Neutrophil (primary cell): ENCODE measurements around the gene IFI30.
"Not testable (repeated sequence)": the region's sequence is repeated elsewhere in the genome, so short reads cannot be mapped to it uniquely, and the experiment has no call there.

Source experiments
- H3K27ac ChIP-seq: fragments of 200-600 bp; sonication (generic); 2 replicates; pipeline ENCODE4 v1.5.1; 2016; ENCODE audit warnings: mild to moderate bottlenecking, moderate library complexity
- H3K27me3 ChIP-seq: fragments of 200-600 bp; sonication (generic); 2 replicates; pipeline ENCODE4 v1.6.0; 2016; ENCODE audit warnings: mild to moderate bottlenecking
- H3K36me3 ChIP-seq: fragments of 200-600 bp; sonication (generic); 2 replicates; pipeline ENCODE4 v1.5.1; 2017
- H3K4me1 ChIP-seq, 2 experiments: fragments of 200-600 bp in 1 of 2; sonication (generic) in 1 of 2; 1 replicate in 1 of 2; 2 replicates in 1 of 2; pipeline versions ENCODE4 v1.5.1 to v1.6.1; 2013 to 2016; ENCODE audit warnings: low read depth in 1 of 2, low read length in 1 of 2, mild to moderate bottlenecking in 1 of 2, moderate library complexity in 1 of 2; ENCODE audit not compliant: control insufficient read depth in 1 of 2, insufficient read depth in 1 of 2
- H3K4me3 ChIP-seq, 2 experiments: fragments of 200-600 bp in 1 of 2; sonication (generic) in 1 of 2; 1 replicate in 1 of 2; 2 replicates in 1 of 2; pipeline ENCODE4 v1.5.1; 2013 to 2016; ENCODE audit warnings: low read depth in 1 of 2, low read length in 1 of 2, mild to moderate bottlenecking in 1 of 2, moderate library complexity in 1 of 2
- H3K9me3 ChIP-seq: fragments of 200-600 bp; sonication (generic); 2 replicates; pipeline ENCODE4 v1.5.1; 2016
- CTCF ChIP-seq: fragments of 200-600 bp; sonication (generic); IDR thresholded peaks from 2 replicates; pipeline ENCODE4 v1.5.1; 2016; ENCODE audit warnings: antibody characterized with exemption

IFI30 gene

GRCh38 chr19:18204394-18205199 is 31.0 kb downstream of the IFI30 start:
- Histone ChIP-seq H3K27ac (peak overlapping the region; percentile 67), H3K4me1 (peaks cover 24 to 26% of the 10 kb centered on the region in 2 experiments), H3K9me3 (no peaks in the 10 kb centered on the region), H3K27me3 (peaks cover 70% of the 10 kb centered on the region), H3K4me3 (peak overlapping the region; percentile 79), H3K36me3 (no peaks in the 10 kb centered on the region)
- TF ChIP-seq CTCF, result no peak

GRCh38 chr19:18205200-18205892 is 31.7 kb downstream of the IFI30 start:
- H3K27me3 ChIP-seq, result peaks cover 77% of the 10 kb centered on the region

GRCh38 chr19:18206018-18206417 is 32.4 kb downstream of the IFI30 start:
- no peaks in the 10 kb centered on the region for H3K9me3 ChIP-seq
- TF ChIP-seq CTCF, result no peak
- H3K4me3 ChIP-seq, result no peak overlapping the region
- peaks cover 84% of the 10 kb centered on the region for H3K27me3 ChIP-seq
- no peak overlapping the region for H3K27ac ChIP-seq
- H3K36me3 ChIP-seq, result no peaks in the 10 kb centered on the region
- peaks cover 24 to 26% of the 10 kb centered on the region in 2 experiments for H3K4me1 ChIP-seq

More at GRCh38 chr19:18205200-18205892, 31.7 kb downstream of the IFI30 start:
- H3K4me1 ChIP-seq, result peaks cover 24 to 26% of the 10 kb centered on the region in 2 experiments
- H3K4me3 ChIP-seq, result peak overlapping the region; percentile 79
- TF ChIP-seq CTCF, result no peak
- no peaks in the 10 kb centered on the region for H3K9me3 ChIP-seq
- peak overlapping the region; percentile 67 for H3K27ac ChIP-seq
- H3K36me3 ChIP-seq, result no peaks in the 10 kb centered on the region

- H3K27ac ChIP-seq, result no peak overlapping the region
Observed at GRCh38 chr19:18208098-18208951, 34.7 kb downstream of the IFI30 start.

GRCh38 chr19:18209912-18210311 is 36.3 kb downstream of the IFI30 start:
- not testable (repeated sequence) for H3K36me3 ChIP-seq, H3K9me3 ChIP-seq, H3K27ac ChIP-seq, H3K4me1 ChIP-seq, H3K4me3 ChIP-seq
- peaks cover 67% of the 10 kb centered on the region for H3K27me3 ChIP-seq

More at GRCh38 chr19:18208098-18208951, 34.7 kb downstream of the IFI30 start:
- peak; percentile 58 for TF ChIP-seq CTCF
- H3K27me3 ChIP-seq, result peaks cover 70% of the 10 kb centered on the region
- peaks cover 15 to 16% of the 10 kb centered on the region in 2 experiments for H3K4me1 ChIP-seq
- no peaks in the 10 kb centered on the region for H3K9me3 ChIP-seq
- H3K4me3 ChIP-seq, result no peak overlapping the region
- no peaks in the 10 kb centered on the region for H3K36me3 ChIP-seq
